ENCODE measurements around the gene RANBP17.

DNA sequence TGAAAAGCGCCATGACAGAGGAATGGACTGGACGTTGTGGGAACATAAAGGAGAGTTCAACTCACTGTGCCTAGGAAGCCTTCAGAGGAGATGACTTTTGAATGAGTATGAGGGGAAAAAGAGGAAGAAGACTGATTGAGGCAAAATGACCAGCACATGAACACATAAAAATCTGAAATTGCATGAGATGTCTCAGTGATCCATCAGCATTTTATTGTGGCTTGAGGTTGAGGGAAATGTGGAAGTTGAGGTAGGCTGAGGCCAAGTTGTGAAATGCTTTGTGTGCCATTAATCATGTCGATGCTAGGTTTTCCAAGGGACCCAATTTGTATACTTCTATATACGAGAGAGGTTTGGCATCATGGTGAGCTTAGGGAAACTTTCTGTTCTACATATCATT lies 306.4 kb downstream of the RANBP17 start:
- TF ChIP-seq, protein P1, sequence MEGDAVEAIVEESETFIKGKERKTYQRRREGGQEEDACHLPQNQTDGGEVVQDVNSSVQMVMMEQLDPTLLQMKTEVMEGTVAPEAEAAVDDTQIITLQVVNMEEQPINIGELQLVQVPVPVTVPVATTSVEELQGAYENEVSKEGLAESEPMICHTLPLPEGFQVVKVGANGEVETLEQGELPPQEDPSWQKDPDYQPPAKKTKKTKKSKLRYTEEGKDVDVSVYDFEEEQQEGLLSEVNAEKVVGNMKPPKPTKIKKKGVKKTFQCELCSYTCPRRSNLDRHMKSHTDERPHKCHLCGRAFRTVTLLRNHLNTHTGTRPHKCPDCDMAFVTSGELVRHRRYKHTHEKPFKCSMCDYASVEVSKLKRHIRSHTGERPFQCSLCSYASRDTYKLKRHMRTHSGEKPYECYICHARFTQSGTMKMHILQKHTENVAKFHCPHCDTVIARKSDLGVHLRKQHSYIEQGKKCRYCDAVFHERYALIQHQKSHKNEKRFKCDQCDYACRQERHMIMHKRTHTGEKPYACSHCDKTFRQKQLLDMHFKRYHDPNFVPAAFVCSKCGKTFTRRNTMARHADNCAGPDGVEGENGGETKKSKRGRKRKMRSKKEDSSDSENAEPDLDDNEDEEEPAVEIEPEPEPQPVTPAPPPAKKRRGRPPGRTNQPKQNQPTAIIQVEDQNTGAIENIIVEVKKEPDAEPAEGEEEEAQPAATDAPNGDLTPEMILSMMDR (IDR thresholded peaks at IDR 0.05; ENCODE audit: poor library complexity, severe bottlenecking), result no peak
- TF ChIP-seq EP300 (conservative IDR thresholded peaks at IDR 0.05; ENCODE audit: poor library complexity, severe bottlenecking) (no peak), EZH2 (IDR thresholded peaks at IDR 0.05; ENCODE audit: borderline replicate concordance, insufficient read depth, low read length, poor library complexity, severe bottlenecking) (no peak), TAF1 (IDR thresholded peaks at IDR 0.05; ENCODE audit: low read depth) (no peak), SMC3 (conservative IDR thresholded peaks at IDR 0.05; ENCODE audit: poor library complexity) (no peak), POLR2AphosphoS5 (IDR thresholded peaks at IDR 0.05) (no peak), RAD21 (conservative IDR thresholded peaks at IDR 0.05) (no peak)
- TF ChIP-seq, protein P2, sequence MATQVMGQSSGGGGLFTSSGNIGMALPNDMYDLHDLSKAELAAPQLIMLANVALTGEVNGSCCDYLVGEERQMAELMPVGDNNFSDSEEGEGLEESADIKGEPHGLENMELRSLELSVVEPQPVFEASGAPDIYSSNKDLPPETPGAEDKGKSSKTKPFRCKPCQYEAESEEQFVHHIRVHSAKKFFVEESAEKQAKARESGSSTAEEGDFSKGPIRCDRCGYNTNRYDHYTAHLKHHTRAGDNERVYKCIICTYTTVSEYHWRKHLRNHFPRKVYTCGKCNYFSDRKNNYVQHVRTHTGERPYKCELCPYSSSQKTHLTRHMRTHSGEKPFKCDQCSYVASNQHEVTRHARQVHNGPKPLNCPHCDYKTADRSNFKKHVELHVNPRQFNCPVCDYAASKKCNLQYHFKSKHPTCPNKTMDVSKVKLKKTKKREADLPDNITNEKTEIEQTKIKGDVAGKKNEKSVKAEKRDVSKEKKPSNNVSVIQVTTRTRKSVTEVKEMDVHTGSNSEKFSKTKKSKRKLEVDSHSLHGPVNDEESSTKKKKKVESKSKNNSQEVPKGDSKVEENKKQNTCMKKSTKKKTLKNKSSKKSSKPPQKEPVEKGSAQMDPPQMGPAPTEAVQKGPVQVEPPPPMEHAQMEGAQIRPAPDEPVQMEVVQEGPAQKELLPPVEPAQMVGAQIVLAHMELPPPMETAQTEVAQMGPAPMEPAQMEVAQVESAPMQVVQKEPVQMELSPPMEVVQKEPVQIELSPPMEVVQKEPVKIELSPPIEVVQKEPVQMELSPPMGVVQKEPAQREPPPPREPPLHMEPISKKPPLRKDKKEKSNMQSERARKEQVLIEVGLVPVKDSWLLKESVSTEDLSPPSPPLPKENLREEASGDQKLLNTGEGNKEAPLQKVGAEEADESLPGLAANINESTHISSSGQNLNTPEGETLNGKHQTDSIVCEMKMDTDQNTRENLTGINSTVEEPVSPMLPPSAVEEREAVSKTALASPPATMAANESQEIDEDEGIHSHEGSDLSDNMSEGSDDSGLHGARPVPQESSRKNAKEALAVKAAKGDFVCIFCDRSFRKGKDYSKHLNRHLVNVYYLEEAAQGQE (IDR thresholded peaks at IDR 0.05; ENCODE audit: borderline replicate concordance), result no peak
